ENCODE data around the gene TMIGD1.
A peak's percentile ranks its signal among the peaks of the same experiment; 100 is the strongest.

Gene TMIGD1

GRCh38 chr17:30333503-30334360 lies at the start of gene TMIGD1:
TSS of gene TMIGD1 (minus strand) at chr17:30334057. CDS start at chr17:30332133, 1,924 bp downstream.
- no peak for DNase-seq

GRCh38 chr17:30382345-30382744 lies 48.5 kb upstream of the TMIGD1 start:
- no peak for DNase-seq

- no peak for DNase-seq
These were observed 47.4 kb upstream of the TMIGD1 start for GRCh38 chr17:30381340-30381659.

GRCh38 chr17:30380643-30381339 lies 46.9 kb upstream of the TMIGD1 start:
- no peak for DNase-seq

- no peak for DNase-seq
These were observed 46.1 kb upstream of the TMIGD1 start for GRCh38 chr17:30379903-30380381.

GRCh38 chr17:30379303-30379902 lies 45.5 kb upstream of the TMIGD1 start:
- DNase-seq = peak; percentile 9 to 13

GRCh38 chr17:30378825-30379302 lies 45.0 kb upstream of the TMIGD1 start, which contains the start of gene CPD:
TSS of gene CPD (plus strand) at chr17:30378927. CDS start at chr17:30378981, 54 bp downstream.
- peak; percentile 96 to 97 for DNase-seq

GRCh38 chr17:30378241-30378824 lies 44.5 kb upstream of the TMIGD1 start:
- DNase-seq = peak; percentile 45 to 65

- DNase-seq = no peak
These were observed 43.9 kb upstream of the TMIGD1 start for GRCh38 chr17:30377574-30378240.

GRCh38 chr17:30376621-30377452 lies 43.0 kb upstream of the TMIGD1 start:
- DNase-seq = peak; percentile 37 to 53

GRCh38 chr17:30375661-30376060 lies 41.8 kb upstream of the TMIGD1 start:
- no peak for DNase-seq

- peak in 1 of 2 experiments; percentile 31 for DNase-seq
These were observed 38.9 kb upstream of the TMIGD1 start for GRCh38 chr17:30372755-30373154.

GRCh38 chr17:30369995-30370394 lies 36.1 kb upstream of the TMIGD1 start:
- no peak for DNase-seq

GRCh38 chr17:30368912-30369720 lies 35.3 kb upstream of the TMIGD1 start:
- no peak for DNase-seq

- DNase-seq = no peak
These were observed 32.7 kb upstream of the TMIGD1 start for GRCh38 chr17:30366536-30366935.

GRCh38 chr17:30363715-30364202 lies 29.9 kb upstream of the TMIGD1 start:
- peak; percentile 58 to 91 for DNase-seq

- no peak for DNase-seq
These were observed 28.0 kb upstream of the TMIGD1 start for GRCh38 chr17:30361766-30362279.

GRCh38 chr17:30360086-30360808 lies 26.4 kb upstream of the TMIGD1 start:
- no peak for DNase-seq

GRCh38 chr17:30358055-30358760 lies 24.4 kb upstream of the TMIGD1 start:
- DNase-seq = no peak

Measured in stimulated activated CD4-positive, alpha-beta T cell treated with anti-CD3 and anti-CD28 coated beads, Interleukin-4, amount 100 ng/mL, for 4 hours (primary cell).